Neural progenitor cell (in vitro differentiated cells): ENCODE measurements around the gene ZNF444. TPM values are rescaled to one million over a fixed set of nuclear protein-coding genes. Genes with fewer than 3 reads are reported as not detected.

Experiments used
- DNase-seq: peaks from one replicate; pipeline ENCODE4 v3.0.0-alpha.2; 2016; ENCODE audit warnings: low spot score
- H2AFZ ChIP-seq: fragments of 200-600 bp; sonication (generic); replicated peaks from 2 replicates; pipeline ENCODE4 v1.6.1; 2016; ENCODE audit warnings: antibody characterized with exemption
- H3F3A ChIP-seq: fragments of 200-600 bp; sonication (generic); 2 replicates; pipeline ENCODE4 v1.6.1; 2016; ENCODE audit warnings: antibody characterized with exemption, low read depth
- H3K27ac ChIP-seq: fragments of 200-600 bp; sonication (generic); 2 replicates; pipeline ENCODE4 v1.5.1; 2016; ENCODE audit warnings: mild to moderate bottlenecking
- H3K27me3 ChIP-seq: fragments of 200-600 bp; sonication (generic); 2 replicates; pipeline ENCODE4 v1.6.1; 2016; ENCODE audit warnings: mild to moderate bottlenecking, moderate library complexity
- H3K36me3 ChIP-seq: fragments of 200-600 bp; sonication (generic); 2 replicates; pipeline ENCODE4 v1.5.1; 2016
- H3K4me1 ChIP-seq: fragments of 200-600 bp; sonication (generic); 2 replicates; pipeline ENCODE4 v1.6.1; 2016; ENCODE audit warnings: mixed run types
- H3K4me2 ChIP-seq: fragments of 200-600 bp; sonication (generic); 2 replicates; pipeline ENCODE4 v1.6.1; 2016
- H3K4me3 ChIP-seq: fragments of 200-600 bp; sonication (generic); 2 replicates; pipeline ENCODE4 v1.5.1; 2016
- H3K79me2 ChIP-seq: fragments of 200-600 bp; sonication (generic); 2 replicates; pipeline ENCODE4 v1.6.1; 2016; ENCODE audit warnings: low read depth
- H3K9ac ChIP-seq: fragments of 200-600 bp; sonication (generic); 2 replicates; pipeline ENCODE4 v1.6.1; 2016
- H3K9me3 ChIP-seq: fragments of 200-600 bp; sonication (generic); 2 replicates; pipeline ENCODE4 v1.5.1; 2016; ENCODE audit warnings: low read depth
- H4K20me1 ChIP-seq: fragments of 200-600 bp; sonication (generic); 2 replicates; pipeline ENCODE4 v1.6.1; 2016; ENCODE audit warnings: low read depth
- H3K27ac Mint-ChIP-seq: 3 replicates; pipeline ENCODE4 v1.8.0; 2021; ENCODE audit warnings: mixed read lengths
- H3K27me3 Mint-ChIP-seq: 2 replicates; pipeline ENCODE4 v1.8.0; 2022; ENCODE audit warnings: low read depth, mild to moderate bottlenecking, inconsistent platforms, moderate library complexity, mixed read lengths; ENCODE audit not compliant: insufficient read depth
- H3K36me3 Mint-ChIP-seq: 3 replicates; pipeline ENCODE4 v1.8.0; 2021; ENCODE audit warnings: mixed read lengths
- H3K4me1 Mint-ChIP-seq: 3 replicates; pipeline ENCODE4 v1.8.0; 2021; ENCODE audit warnings: mixed read lengths
- H3K4me3 Mint-ChIP-seq: 3 replicates; pipeline ENCODE4 v1.8.0; 2021; ENCODE audit warnings: mild to moderate bottlenecking, moderate library complexity, mixed read lengths
- H3K9me3 Mint-ChIP-seq: 3 replicates; pipeline ENCODE4 v1.8.0; 2020; ENCODE audit warnings: mixed read lengths
- EZH2 ChIP-seq: fragments of 200-600 bp; sonication (generic); IDR thresholded peaks from 2 replicates; pipeline ENCODE4 v1.6.1; 2017; ENCODE audit warnings: antibody characterized with exemption, mild to moderate bottlenecking, moderate library complexity
- EZH2phosphoT487 ChIP-seq: fragments of 200-600 bp; sonication (generic); IDR thresholded peaks from 2 replicates; pipeline ENCODE4 v1.6.1; 2017; ENCODE audit warnings: antibody characterized with exemption
- total RNA-seq: library from RNA; depleted of rRNA; stranded (reverse); fragments of >200 nt; gene quantifications from 2 replicates; pipeline ENCODE4 v1.2.3, GENCODE V29; 2015; ENCODE audit warnings: low replicate concordance
- TF ChIP-seq, protein P1 (sequence below): fragments of 200-600 bp; sonication (generic); IDR thresholded peaks from 2 replicates; pipeline ENCODE4 v1.5.1; 2017; ENCODE audit warnings: antibody characterized with exemption, mild to moderate bottlenecking

The ZNF444 gene
- total RNA-seq, 1 donor from 2014 or later, result 7.0 TPM

DNA sequence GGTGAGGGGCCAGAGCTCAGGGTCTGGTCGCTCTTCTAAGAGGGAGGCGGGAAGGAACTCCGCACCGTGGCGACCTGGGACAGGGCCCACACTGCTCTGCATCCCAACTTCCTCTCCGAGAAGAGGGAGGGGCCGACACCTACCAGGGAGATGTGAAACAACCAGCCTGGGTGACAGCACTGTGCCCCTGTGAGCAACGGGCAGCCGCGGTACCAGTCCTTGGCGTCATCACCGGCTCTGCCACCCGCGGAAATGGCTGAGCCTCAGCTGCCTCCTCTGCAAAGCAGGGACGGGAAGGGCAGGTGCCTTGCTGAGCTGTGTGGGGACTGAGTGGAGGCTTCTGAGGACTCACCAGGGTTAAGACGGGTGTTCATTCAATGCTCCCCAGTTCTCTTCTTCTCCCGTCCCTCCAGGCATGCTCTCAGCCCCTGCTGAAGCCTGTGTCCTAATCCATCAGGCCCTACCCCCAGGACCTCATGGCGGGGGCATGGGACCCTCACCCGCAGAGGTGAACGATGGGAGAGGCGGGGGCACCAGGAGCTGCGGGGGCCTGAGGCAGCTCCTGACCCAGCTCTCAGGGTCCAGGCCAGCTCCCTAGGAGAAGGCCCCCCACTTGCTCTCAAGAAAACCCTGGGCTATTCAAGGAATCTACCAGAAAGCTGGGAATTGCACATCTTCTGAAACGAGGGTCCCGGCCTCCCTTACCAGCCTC lies 29.3 kb upstream of the ZNF444 start:
- H4K20me1 ChIP-seq, result peaks cover 97% of the 10 kb centered on the region
- H3K27ac Mint-ChIP-seq, result peak overlapping the region; percentile 72

DNA sequence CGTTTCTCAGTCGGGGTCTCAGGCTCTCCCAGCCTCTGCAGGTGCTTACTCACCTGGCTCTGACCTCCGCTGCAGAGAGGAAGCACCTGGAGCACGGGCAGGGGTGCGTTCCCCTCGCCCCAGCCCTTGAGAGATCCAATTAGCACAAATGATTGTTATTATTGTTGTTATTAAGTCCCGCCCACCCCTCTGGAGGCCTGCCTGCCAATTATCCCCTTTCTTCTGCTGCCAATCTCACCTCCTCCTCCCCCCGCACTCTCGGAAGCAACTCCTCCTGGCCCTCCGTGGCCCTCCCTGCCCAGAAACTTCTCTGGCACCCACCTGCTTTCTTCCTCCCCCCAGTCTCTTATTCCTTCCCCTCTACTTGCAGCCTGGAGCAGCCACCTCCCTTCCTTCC lies 28.8 kb upstream of the ZNF444 start:
- H3K27me3 ChIP-seq, result no peaks in the 10 kb centered on the region
- peaks cover 42% of the 10 kb centered on the region for H3K4me1 ChIP-seq
- Mint-ChIP-seq H3K36me3 (peaks cover 11% of the 10 kb centered on the region), H3K9me3 (no peaks in the 10 kb centered on the region), H3K27me3 (peaks cover 5% of the 10 kb centered on the region), H3K4me1 (peaks cover 50% of the 10 kb centered on the region), H3K4me3 (no peak overlapping the region), H3K27ac (peak overlapping the region; percentile 72)
- no peak overlapping the region for H2AFZ ChIP-seq
- peaks cover 97% of the 10 kb centered on the region for H4K20me1 ChIP-seq
- H3K9me3 ChIP-seq, result no peaks in the 10 kb centered on the region
- no peak for DNase-seq
- no peaks in the 10 kb centered on the region for H3K36me3 ChIP-seq
- TF ChIP-seq EZH2 (no peak), EZH2phosphoT487 (no peak)
- TF ChIP-seq, protein P1, sequence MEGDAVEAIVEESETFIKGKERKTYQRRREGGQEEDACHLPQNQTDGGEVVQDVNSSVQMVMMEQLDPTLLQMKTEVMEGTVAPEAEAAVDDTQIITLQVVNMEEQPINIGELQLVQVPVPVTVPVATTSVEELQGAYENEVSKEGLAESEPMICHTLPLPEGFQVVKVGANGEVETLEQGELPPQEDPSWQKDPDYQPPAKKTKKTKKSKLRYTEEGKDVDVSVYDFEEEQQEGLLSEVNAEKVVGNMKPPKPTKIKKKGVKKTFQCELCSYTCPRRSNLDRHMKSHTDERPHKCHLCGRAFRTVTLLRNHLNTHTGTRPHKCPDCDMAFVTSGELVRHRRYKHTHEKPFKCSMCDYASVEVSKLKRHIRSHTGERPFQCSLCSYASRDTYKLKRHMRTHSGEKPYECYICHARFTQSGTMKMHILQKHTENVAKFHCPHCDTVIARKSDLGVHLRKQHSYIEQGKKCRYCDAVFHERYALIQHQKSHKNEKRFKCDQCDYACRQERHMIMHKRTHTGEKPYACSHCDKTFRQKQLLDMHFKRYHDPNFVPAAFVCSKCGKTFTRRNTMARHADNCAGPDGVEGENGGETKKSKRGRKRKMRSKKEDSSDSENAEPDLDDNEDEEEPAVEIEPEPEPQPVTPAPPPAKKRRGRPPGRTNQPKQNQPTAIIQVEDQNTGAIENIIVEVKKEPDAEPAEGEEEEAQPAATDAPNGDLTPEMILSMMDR, result no peak
- no peak overlapping the region for H3K4me3 ChIP-seq
- H3K79me2 ChIP-seq, result peaks cover 99% of the 10 kb centered on the region
- H3F3A ChIP-seq, result peaks cover 10% of the 10 kb centered on the region
- peak overlapping the region; percentile 67 for H3K27ac ChIP-seq
- no peak overlapping the region for H3K9ac ChIP-seq
- peak overlapping the region; percentile 13 for H3K4me2 ChIP-seq

More for the DNA sequence above, 29.3 kb upstream of the ZNF444 start:
- Mint-ChIP-seq H3K27me3 (peaks cover 5% of the 10 kb centered on the region), H3K9me3 (no peaks in the 10 kb centered on the region), H3K36me3 (peaks cover 14% of the 10 kb centered on the region), H3K4me3 (no peak overlapping the region), H3K4me1 (peaks cover 55% of the 10 kb centered on the region)
- Histone ChIP-seq H3K4me1 (peaks cover 42% of the 10 kb centered on the region), H3K27ac (peak overlapping the region; percentile 70), H3F3A (peaks cover 10% of the 10 kb centered on the region), H3K9ac (no peak overlapping the region), H3K36me3 (no peaks in the 10 kb centered on the region), H3K4me3 (no peak overlapping the region), H2AFZ (no peak overlapping the region), H3K79me2 (peaks cover 99% of the 10 kb centered on the region), H3K4me2 (peak overlapping the region; percentile 16), H3K9me3 (no peaks in the 10 kb centered on the region), H3K27me3 (no peaks in the 10 kb centered on the region)
- peak; percentile 37 for DNase-seq
- TF ChIP-seq EZH2, result no peak
- TF ChIP-seq, protein P1, result no peak
- TF ChIP-seq EZH2phosphoT487, result no peak

DNA sequence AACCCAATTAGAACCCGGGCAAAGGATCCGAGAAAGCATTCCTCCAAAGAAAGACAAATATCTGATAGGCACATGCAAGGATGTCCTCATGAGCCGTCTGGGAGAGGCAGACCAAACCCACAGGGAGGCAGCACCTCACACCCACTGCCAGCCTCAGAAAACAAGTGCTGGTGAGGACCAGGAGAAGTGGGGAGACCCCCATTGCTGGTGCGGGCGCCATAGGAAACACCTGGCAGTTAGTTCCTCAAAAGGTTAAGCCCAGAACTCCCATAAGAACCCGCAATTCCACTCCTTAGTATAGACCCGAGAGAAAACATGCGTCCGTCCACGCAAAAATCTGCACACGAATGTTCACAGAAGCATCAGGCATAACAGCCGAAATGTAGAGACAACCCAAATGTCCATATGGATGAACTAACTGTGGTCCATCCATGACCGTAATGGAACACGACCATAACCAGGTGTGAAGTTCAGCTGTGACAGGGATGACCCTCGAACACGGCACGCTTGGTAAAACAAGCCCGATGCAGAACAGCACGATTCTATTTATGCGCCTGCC lies 27.9 kb upstream of the ZNF444 start:
- Mint-ChIP-seq H3K4me3 (peak overlapping the region; percentile 56), H3K36me3 (peaks cover 11% of the 10 kb centered on the region), H3K27ac (peak overlapping the region; percentile 88), H3K9me3 (no peaks in the 10 kb centered on the region), H3K27me3 (peaks cover 5% of the 10 kb centered on the region), H3K4me1 (peaks cover 52% of the 10 kb centered on the region)
- Histone ChIP-seq H3K4me3 (no peak overlapping the region), H4K20me1 (peaks cover 98% of the 10 kb centered on the region), H3K36me3 (no peaks in the 10 kb centered on the region), H3F3A (peaks cover 10% of the 10 kb centered on the region), H3K4me2 (peak overlapping the region; percentile 13), H3K9ac (no peak overlapping the region), H3K4me1 (peaks cover 42% of the 10 kb centered on the region), H3K79me2 (peaks cover 100% of the 10 kb centered on the region), H3K9me3 (no peaks in the 10 kb centered on the region), H3K27ac (peak overlapping the region; percentile 67), H3K27me3 (no peaks in the 10 kb centered on the region), H2AFZ (no peak overlapping the region)
- DNase-seq, result no peak
- TF ChIP-seq EZH2phosphoT487, result no peak
- no peak for TF ChIP-seq EZH2
- TF ChIP-seq, protein P1, result no peak
